GM12891 (cell line): ENCODE results near the gene MARK2.

Source experiments
- POLR2A ChIP-seq: IDR thresholded peaks from 2 replicates; pipeline ENCODE4 v1.6.1; 2011; ENCODE audit warnings: low read depth, low read length, control low read depth
- POLR2AphosphoS5 ChIP-seq: IDR thresholded peaks from 2 replicates; pipeline ENCODE4 v1.6.1; 2011; ENCODE audit warnings: low read depth, low read length, control low read depth
- POU2F2 ChIP-seq: IDR thresholded peaks from 2 replicates; pipeline ENCODE4 v1.6.1; 2011; ENCODE audit warnings: low read depth, mild to moderate bottlenecking, control low read depth, low read length, moderate library complexity
- SPI1 ChIP-seq: IDR thresholded peaks from 2 replicates; pipeline ENCODE4 v1.6.1; 2011; ENCODE audit warnings: low read depth, low read length, control low read depth
- TAF1 ChIP-seq: IDR thresholded peaks from 2 replicates; pipeline ENCODE4 v1.6.1; 2011; ENCODE audit warnings: low read depth, low read length, control low read depth

DNA sequence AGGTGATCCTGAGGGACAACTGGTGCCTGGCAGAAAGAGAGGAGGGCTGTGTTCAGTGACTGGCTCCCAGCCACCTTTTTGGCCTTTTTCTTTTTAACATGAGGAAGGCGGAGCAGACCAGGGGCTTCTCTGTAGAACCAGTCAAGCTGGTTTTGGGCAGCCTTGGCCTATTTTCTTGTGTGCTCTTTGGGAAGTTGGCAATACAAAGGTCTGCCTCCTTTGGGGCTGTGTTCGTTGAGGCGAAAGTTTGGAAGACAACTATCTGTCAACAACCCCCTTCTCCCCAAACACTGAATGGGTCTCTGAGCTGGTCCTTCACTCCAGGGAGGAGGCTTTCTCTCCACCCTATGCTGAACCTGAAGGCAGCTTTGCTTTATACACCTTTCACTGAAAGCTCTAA, 8.5 kb downstream of the MARK2 start:
- no peak for TF ChIP-seq POLR2AphosphoS5
- TF ChIP-seq POLR2A: no peak
- TF ChIP-seq SPI1: no peak
- no peak for TF ChIP-seq TAF1
- TF ChIP-seq POU2F2: no peak
